IPS-NIHi7 (cell line): ENCODE measurements around the gene MARCHF4.

Experiments
- DNase-seq: peaks from one replicate; pipeline ENCODE4 v3.0.0; 2012; ENCODE audit warnings: mixed read lengths; ENCODE audit errors: extremely low spot score

Gene MARCHF4

GRCh38 chr2:216371721-216372702 lies at the start of gene MARCHF4:
TSS of gene MARCHF4 (minus strand) at chr2:216372483. CDS start at chr2:216370260, 2,223 bp downstream.
- DNase-seq: peak; percentile 82

- DNase-seq: no peak
Observed at GRCh38 chr2:216420367-216421101, 48.3 kb upstream of the MARCHF4 start.

GRCh38 chr2:216418981-216419380 lies 46.7 kb upstream of the MARCHF4 start:
- DNase-seq: no peak

- no peak for DNase-seq
Observed at GRCh38 chr2:216416571-216417307, 44.5 kb upstream of the MARCHF4 start.

- DNase-seq: no peak
Observed at GRCh38 chr2:216415541-216415940, 43.3 kb upstream of the MARCHF4 start.

GRCh38 chr2:216414772-216415319 lies 42.6 kb upstream of the MARCHF4 start:
- no peak for DNase-seq

- DNase-seq: no peak
Observed at GRCh38 chr2:216413882-216414281, 41.6 kb upstream of the MARCHF4 start.

GRCh38 chr2:216412022-216412999 lies 40.0 kb upstream of the MARCHF4 start, which contains the start of gene SMARCAL1:
TSS of gene SMARCAL1 (plus strand) at chr2:216412484. CDS start at chr2:216414705, 2,221 bp downstream.
- peak; percentile 97 for DNase-seq

GRCh38 chr2:216410550-216410949 lies 38.3 kb upstream of the MARCHF4 start:
- no peak for DNase-seq

GRCh38 chr2:216408426-216409290 lies 36.4 kb upstream of the MARCHF4 start:
- peak; percentile 41 for DNase-seq

- DNase-seq: no peak
Observed at GRCh38 chr2:216406826-216407225, 34.5 kb upstream of the MARCHF4 start.

GRCh38 chr2:216405588-216405987 lies 33.3 kb upstream of the MARCHF4 start:
- no peak for DNase-seq

GRCh38 chr2:216404010-216404618 lies 31.8 kb upstream of the MARCHF4 start:
- DNase-seq: peak; percentile 61

- DNase-seq: no peak
Observed at GRCh38 chr2:216402751-216403150, 30.5 kb upstream of the MARCHF4 start.

- no peak for DNase-seq
Observed at GRCh38 chr2:216399621-216400020, 27.3 kb upstream of the MARCHF4 start.

- DNase-seq: no peak
Observed at GRCh38 chr2:216394881-216395280, 22.6 kb upstream of the MARCHF4 start.

- no peak for DNase-seq
Observed at GRCh38 chr2:216392945-216393840, 20.9 kb upstream of the MARCHF4 start.
